HCEC 1CT (cell line): ENCODE data around the gene MSH3.

Experiments
- DNase-seq: peaks from one replicate; pipeline ENCODE4 v3.0.0-alpha.2; 2017

Gene MSH3

DNA sequence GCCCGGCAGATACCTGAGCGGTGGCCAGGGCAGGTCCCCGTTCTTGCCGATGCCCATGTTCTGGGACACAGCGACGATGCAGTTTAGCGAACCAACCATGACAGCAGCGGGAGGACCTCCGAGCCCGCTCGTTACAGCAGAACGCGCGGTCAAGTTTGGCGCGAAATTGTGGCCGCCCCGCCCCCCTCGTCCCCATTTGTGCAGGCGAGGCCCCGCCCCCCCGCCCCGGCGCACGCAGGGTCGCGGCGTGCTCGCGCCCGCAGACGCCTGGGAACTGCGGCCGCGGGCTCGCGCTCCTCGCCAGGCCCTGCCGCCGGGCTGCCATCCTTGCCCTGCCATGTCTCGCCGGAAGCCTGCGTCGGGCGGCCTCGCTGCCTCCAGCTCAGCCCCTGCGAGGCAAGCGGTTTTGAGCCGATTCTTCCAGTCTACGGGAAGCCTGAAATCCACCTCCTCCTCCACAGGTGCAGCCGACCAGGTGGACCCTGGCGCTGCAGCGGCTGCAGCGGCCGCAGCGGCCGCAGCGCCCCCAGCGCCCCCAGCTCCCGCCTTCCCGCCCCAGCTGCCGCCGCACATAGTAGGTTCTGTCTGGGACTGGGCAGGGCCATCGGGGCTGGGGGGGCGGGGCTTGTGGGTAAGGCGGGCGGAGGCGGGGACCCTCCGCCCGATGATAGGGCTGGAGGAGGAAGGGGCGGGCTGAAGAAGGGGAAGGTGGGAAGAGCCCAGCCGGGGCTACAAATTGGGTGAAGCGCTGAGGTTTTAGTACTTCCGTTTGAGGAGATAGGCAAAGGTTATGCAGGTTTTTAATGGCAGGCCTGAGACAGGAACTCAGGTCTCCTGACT is at the start of gene MSH3, which contains the start of gene DHFR:
TSS of gene MSH3 (plus strand) at position 262 of the 840 bp plus-strand sequence. CDS start at position 338, 76 bp downstream.
TSS of gene DHFR (minus strand) at position 593 of the 840 bp plus-strand sequence. CDS start at position 99, 494 bp downstream.
- peak; percentile 91 for DNase-seq

DNA sequence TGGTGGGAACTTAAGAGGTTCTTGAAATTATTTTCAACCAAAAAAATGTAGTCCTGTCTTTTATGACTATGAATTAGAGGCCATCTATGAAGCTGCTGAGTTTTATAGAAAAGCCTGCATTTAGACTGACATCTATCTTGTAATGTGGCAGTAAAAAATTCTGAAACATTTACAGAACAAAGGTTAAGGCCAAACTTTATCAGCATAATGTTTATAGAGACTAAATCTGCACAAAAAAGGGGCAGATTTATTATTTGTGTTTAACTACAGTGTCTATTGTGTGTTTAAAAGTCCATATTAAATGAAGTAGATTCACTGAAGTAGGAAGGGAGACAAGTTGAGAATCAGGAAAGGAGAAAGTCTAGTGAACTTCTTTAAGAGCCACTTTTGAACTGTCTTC is 47.1 kb upstream of the MSH3 start:
- DNase-seq, result no peak

DNA sequence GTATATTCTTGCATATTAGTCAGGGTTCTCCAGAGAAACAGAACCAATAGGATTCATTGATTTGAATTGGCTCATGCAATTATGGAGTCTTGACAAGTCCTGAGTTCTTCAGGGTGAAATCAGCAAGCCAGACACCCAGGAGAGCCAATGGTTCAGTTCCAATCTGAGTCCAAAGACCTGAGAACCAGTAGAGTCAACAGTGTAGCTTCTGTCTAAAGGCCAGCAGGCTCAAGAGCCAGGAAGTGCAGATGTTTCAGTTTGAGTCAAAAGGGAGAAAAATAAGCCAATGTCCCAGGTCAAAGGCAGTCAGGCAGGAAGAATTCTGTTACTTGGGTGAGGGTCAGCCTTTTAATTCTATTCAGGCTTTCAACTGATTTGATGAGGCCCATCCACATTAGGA is 46.6 kb upstream of the MSH3 start:
- DNase-seq, result no peak

DNA sequence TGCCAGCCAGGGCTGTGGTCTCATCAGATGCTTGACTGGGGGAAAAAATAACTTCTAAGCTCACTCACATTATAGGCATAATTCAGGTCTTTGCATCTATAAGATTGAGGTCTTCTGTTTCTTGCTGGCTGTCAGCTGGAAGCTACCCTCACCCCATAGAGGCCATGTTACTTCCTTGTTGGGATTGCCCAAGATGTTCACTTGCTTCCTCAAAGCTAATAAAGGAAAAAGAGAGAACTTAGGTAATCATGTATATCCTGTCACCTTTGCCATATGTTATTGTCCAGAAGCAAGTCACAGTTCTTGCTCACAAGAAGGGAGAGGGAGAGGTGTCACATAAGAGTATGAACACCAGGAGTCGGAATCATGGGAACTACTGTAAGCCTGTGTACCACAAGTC is 45.7 kb upstream of the MSH3 start:
- DNase-seq, result no peak

DNA sequence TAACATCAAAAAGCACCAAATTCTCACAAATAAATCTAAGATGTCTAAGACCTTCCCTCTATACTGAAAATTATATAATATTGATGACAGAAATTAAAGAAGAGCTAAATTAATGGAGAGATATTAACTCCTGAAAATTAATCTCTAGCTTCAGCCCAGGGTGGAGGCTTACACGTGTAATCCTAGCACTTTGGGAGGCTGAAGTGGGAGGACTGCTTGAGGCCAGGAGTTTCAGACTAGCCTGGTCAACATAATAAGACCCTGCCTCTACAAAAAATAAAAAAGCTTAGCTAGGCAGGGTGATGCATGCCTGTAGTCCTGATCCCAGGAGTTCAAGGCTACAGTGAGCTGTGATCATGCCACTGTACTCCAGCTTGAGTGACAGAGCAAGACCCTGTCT is 44.8 kb upstream of the MSH3 start:
- no peak for DNase-seq

DNA sequence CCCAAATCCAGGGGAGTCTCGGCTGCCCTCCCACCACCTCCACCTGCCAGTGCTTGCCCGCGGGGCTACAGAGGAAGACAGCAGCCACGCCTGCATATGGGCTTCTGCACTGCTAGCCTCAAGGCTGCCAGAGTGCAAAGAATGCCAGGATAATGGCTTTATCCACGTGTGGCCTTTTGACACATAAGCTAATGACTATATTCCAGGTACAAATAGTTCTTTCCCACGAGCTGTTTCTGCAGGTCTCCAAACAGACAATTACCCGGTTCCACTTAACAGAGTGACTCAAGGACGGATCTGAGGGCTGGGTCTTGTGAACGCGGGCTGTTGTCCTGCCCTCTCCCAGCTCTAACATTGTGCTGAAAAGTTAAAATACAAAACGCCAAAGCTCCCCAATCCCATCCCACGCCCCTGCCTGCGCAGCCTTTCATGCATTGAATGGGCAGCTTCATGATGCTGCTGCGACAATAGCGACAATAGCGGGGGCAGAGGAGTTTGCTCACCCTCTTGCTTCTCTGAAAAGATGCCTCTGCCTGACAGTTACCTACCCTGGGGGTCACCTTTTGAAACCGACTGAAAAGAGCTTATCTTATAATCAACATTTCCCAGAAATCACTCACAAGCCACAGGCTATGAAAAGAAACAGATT is 39.1 kb upstream of the MSH3 start:
- no peak for DNase-seq

DNA sequence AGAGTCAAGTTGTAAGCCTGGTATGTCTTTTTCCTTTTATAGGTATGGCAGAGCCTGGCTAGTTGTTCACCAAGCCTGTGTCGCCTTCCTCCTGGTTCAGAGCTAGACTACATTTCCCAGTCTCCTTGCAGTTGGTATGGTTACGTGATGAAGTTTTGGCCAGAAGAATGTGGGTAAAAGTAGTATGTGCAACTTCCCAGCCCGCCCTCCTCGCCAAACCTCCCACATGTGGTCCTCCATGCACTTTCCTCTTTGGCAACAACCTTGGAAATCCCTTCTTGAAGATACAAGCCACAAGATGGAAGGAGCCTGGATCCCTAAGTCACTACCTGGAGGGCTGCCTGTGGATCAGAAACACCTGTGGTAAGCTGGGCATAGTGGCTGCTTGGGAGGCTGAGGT is 36.0 kb upstream of the MSH3 start:
- no peak for DNase-seq

DNA sequence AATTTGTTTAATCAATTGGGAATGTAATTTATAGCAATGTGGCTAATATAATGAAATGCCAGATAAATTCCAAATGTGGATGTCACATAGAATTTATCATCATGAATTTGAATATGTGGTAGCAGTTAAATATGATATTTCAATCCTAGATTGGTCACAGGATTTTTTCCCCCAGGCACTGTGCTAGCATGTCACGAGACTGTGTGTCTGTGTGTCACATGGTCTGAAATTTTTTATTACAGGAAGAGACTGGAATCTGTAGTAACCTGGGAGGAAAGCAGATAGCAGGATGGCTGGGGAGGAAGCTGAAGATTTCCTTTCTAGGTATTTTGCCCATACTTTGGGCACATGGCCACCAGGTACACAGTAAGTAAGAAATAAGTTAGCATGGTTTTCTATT is 35.4 kb upstream of the MSH3 start:
- no peak for DNase-seq

DNA sequence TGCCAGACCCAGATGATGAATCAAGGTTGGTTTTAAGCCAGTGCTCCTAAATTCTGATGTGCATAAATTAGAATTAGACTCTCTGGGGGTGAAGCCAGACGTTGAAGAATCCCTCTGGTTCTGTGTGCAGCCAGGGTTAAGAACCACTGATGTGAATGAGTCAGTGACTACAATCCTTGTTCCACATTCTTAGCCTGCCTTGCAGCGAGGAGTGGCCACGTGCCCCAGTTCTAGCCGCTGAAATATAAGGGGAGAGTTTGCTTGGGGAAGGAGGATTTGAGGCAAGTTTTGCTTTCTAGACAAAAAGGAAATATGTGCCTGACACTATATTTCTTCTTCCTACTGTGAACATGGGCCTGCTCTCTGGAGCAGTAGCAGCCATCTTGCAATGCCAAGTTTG is 34.2 kb upstream of the MSH3 start:
- no peak for DNase-seq

DNA sequence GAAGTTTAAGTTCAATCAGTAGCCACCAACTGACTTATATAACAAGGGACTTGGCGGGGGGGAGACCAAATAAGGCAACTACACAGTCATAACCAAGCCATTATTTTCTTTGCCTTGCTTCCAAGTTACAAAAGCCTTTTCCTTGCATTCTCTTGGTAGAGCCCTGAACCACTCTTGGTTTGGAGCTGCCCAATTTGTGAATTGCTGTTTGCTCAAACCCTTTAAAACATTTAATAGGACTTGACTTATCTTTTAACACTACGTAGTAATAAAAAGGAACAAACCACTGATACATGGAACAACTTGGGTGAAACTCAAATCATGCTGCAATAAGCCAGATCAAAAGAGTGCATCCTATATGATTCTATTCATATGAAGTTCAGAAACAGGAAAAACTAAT is 31.7 kb upstream of the MSH3 start:
- no peak for DNase-seq

DNA sequence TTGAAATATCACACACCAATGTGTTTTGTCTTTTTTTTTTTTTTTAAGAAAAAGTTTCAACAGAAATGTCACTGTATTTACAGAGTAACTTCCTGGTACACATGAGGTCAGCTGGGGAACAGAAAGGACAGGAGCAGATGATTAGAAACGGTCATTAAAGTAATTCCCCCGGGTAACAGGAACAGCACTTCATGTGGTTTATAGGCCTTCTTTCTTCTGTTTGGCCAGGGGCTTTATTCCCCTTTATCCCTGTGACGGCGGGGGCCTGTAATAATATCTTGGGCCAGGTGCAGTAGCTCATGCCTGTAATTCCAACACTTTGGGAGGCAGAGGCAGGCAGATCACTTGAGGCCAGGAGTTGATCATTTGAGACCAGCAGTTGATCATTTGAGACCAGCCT is 30.5 kb upstream of the MSH3 start:
- no peak for DNase-seq

DNA sequence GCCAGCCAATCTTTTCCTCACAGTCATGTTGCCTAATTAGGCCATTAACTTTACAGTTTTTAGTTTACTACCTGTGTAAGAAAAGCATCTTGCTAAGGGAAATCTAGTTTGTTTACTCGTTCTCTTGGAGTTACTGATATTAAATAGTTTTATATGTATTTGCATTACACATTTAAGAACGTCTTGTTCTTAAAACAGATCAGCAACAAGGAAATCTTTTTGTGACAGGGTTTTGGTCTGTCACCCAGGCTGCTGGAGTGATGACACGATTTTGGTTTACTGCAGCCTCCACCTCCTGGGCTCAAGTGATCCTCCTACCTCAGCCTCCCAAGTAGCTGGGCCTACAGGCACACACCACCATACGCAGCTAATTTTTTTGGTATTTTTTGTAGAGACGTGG is 29.2 kb upstream of the MSH3 start:
- no peak for DNase-seq

DNA sequence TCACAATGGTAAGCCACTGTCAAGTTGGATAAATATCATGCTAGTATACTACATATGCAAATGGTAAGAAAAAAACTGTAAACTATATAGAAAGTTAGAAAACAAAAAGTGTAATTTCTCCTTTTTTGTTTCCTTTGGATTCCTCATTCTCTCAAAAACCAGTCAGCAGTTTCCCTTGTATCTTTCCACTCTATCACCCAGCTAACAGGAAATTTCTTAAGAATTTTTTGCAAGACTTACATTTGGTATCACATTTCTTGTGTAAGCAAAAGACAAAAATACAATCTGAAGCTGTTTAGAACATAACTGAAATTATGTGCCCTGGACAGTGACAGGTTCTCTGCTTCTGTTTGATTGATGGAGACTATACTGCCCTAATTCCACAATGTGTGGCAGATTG is 25.2 kb upstream of the MSH3 start:
- no peak for DNase-seq

DNA sequence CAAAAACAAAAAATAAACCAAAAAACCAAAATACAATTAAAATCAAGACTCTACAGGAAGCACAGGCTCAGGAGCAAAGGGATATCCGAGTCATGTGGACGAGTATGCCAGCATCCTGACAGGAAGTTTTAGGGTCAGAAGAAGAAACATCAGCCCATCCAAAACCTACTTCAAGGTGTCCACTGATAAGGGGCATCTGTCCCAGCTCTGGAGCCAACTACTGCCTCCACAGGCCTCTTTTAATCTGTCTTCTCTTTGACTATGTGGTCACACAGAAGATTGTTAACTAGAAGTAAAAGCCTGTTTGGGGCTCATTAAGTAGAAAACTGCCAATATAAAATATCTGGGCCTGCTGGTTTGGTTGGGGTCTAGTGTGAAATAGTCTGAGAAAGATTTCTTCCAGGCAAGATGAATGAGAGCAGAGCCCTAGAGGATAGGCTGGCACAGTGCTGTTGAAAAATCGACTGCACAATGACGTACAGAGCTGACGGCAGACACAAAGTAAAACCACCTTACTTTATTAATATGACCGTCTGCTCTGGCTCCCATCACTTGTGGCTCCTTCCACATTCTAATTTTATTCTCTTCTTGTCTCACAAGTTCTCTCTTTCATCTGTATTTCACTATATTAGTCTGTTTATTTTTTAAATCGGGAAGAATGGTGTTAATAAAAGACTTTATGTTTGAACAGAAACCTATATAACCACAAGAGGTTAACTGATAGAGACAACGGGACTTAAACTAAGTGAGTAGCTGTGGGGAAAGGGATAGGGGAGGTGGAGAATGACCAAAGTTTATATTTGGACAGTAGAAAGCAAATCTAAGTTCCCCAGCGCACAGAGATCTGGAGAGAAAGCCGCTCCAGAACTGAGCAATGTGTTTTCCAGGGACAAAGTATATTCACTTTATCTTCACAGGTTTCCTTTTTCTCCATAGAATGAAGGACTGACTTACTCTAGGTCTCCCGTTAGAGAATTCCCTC is 22.9 kb upstream of the MSH3 start:
- no peak for DNase-seq

DNA sequence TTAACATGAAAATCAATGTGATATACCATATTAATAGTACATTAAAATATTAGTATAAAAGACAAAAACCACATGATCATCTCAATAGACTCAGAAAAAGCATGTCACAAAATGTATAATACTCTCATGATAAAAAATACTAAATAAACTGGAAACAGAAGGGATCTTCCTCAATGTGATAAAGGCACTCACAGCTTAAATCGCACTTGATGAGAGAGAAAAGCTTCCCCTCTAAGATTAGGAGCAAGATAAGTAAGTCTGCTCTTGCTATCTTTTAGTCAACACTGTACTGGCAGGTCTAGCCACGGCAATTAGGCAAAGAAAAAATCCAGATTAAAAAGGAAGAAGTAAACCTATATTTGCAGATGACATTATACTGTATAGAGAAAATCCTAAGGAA is 21.8 kb upstream of the MSH3 start:
- DNase-seq, result no peak

DNA sequence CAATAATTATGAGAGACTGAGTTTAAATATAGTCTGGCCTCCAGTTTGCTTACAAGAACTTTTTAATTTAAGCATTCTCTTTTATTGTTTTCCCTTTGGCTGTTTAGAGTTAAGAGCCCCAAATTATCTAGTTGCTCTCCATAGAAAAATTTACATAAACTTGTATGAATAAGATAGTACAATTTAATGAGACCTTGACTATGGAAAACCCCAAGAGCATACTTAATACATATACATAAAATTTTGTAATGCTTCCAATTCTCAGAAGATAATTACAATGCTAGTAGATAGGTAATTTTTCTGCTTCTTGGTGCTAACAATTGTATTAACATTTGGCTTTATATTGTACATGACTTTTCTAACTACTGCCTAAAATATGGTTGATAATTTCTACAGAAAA is 20.3 kb upstream of the MSH3 start:
- no peak for DNase-seq

DNA sequence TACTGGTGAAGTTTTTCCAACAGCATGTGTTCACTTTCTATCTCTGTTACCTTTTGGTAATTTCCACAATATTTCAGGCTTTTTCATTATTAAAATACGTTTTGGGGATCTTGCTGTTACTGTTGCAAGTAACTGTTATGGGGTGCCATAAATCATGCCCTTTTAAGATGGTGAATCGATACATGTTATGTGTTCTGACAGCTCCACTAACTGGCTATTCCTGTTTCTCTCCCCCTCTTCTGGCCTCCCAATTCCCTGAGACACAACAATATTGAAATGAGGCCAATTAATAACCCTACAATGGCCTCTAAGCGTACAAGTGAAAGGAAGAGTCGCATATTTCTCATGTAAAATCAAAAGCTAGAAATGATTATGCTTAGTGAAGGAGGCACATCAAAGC is 13.1 kb upstream of the MSH3 start:
- no peak for DNase-seq

DNA sequence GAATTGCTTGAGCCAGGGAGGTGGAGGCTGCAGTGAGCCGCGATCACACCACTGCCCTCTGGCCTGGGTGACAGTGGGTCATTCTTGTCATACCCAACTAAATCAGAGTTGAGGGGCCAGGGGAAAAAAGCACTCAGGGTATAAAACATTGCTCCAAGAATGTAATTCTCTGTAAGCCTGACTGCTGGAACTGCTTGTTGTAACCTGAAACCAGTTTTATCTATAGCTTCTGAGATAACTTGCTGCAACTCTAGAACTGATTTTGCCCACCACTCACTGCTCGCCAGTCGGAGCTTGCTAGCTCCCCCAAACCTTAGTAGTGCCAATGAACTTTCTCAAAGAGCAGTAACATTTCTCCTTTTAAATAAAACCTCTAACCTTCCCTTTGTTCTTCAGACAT is 9.6 kb upstream of the MSH3 start:
- DNase-seq, result no peak

DNA sequence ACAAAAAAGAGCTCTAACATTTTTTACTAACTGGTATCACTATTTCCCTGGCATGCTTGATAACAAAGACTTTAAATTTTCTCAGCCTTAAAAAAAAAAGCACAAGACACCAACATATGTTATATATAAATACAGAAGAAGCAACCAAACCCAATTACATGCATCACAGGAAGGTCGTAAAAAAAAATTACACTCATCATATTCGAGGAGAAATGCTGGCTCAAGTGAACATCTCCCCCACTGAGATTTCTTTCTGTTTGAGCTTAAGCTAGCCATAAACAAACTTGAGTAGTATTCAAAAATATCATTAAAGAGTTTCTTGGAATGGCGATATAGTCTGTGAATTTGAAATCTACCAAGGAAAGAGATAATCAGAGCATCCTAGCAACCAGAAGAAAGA is 7.5 kb upstream of the MSH3 start:
- DNase-seq, result no peak

DNA sequence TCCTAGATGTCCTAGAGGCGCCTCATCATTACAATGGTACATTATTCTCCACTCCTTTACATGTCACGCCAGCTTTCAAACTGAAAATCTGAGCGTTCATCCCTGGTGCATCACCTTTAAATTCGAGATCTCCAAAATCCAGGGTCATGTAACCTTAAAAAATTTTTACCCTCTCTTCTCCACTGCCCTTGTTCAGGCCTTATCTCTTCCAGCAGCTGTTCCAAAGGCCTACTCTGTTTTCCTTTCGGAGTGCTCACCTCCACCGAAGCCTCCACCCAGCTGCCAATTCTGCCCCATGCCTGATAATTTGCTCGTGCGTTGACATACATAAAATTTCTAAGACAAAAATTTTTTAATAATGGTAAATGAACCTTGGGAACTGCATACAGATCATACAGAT is 950 bp upstream of the MSH3 start:
- no peak for DNase-seq

DNA sequence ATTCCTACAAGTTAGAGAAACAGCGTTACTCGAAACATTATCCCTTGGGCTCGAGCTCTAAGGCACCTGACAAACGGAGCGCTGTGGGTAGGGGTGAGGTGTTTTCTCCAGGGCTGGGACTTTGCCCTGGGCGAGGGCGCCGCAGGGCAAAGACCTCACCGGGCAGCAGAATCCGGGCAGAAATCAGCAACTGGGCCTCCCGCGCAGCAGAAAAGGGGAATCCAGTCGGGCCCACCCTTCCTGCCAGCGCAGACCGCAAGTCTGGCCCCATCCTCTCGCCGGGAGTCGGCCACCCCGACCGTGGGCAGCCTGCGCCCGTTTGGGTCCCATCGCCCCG is 430 bp upstream of the MSH3 start:
- no peak for DNase-seq

DNA sequence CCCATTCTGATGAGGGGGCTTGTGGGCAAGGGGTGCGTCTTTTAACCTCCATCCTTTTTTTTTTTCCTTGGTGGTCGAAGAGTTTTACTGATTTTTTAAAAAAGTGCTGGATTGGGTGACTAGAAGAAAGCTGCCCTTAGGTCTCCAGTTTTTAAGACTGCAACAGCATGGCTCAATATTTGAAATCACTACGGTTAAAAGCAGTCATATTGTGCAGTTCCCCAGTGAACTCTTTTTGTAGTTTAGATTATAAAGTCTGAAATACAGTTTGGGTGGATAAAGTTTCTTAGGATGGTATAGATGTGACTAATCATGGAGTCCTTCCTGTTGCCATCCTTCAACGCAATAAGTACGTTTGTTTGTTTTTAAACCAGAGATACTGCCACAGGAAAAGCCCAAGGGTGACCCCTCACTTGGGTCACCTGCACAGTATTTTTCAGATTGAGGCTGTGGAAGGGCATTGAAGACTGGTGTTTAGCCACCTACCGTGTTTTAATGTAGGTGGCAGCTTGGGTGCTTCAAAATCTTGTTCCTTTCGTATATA is 851 bp downstream of the MSH3 start:
- peak; percentile 36 for DNase-seq

DNA sequence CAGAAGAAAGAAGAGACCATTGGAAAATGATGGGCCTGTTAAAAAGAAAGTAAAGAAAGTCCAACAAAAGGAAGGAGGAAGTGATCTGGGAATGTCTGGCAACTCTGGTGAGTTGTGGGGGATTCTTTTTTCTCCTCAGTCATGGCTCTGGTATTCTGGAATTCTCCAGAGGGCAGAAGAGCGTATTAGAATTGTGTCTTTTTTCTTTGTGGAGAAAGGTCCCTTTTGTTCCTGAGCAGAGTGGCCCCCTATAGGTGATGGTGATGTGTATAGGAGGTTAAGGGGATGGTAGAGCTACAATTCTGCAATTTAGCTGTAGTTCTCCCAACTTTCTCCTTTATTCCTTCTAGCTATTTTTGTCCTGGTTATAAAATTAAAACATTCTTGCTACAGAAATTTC is 2.0 kb downstream of the MSH3 start:
- no peak for DNase-seq
